PC-3 (cell line): ENCODE results near the gene CEP78. TPM values are rescaled to one million over a fixed set of nuclear protein-coding genes. Genes with fewer than 3 reads are reported as not detected.
"Not testable (repeated sequence)": the region's sequence is repeated elsewhere in the genome, so short reads cannot be mapped to it uniquely, and the experiment has no call there.

ENCODE experiments used
- ATAC-seq: fragments of 200-7000 bp; cut with Tn5 transposase; 2 replicates; pipeline ENCODE4 v1.9.1; 2020; ENCODE audit warnings: mild to moderate bottlenecking, moderate library complexity
- BruUV-seq: library from RNA; stranded (reverse); fragments of 400-500 nt; replicated peaks from 2 replicates; lab custom pipeline; 2021; lab: Mats Ljungman, UMichigan
- CTCF ChIA-PET: fragments of 300-600 bp; sonication (Branson Sonifier 250); formaldehyde crosslinking; loops from one replicate; lab custom pipeline; 2022; ENCODE audit warnings: antibody characterized with exemption; lab: Charles Lee
- POLR2A ChIA-PET: fragments of 300-600 bp; sonication (Branson Sonifier 250); formaldehyde crosslinking; loops from one replicate; lab custom pipeline; 2022; ENCODE audit warnings: antibody characterized with exemption; ENCODE audit not compliant: unreplicated experiment; lab: Charles Lee
- DNase-seq: peaks from one replicate; pipeline ENCODE4 v3.0.0-alpha.2; 2015
- H2AFZ ChIP-seq: fragments of 300-600 bp; sonication (generic); 2 replicates; pipeline ENCODE4 v1.6.0; 2016; ENCODE audit warnings: antibody characterized with exemption, low read length
- H3F3A ChIP-seq: fragments of 300-600 bp; sonication (generic); one replicate; pipeline ENCODE4 v1.6.0; 2017; ENCODE audit warnings: antibody characterized with exemption, low read length, control low read depth, mild to moderate bottlenecking; ENCODE audit not compliant: unreplicated experiment
- H3K27ac ChIP-seq: fragments of 300-600 bp; sonication (generic); 2 replicates; pipeline ENCODE4 v1.5.1; 2016; ENCODE audit warnings: mild to moderate bottlenecking, low read length
- H3K27me3 ChIP-seq: fragments of 300-600 bp; sonication (generic); 2 replicates; pipeline ENCODE4 v1.6.1; 2016; ENCODE audit warnings: low read length, mixed read lengths
- H3K36me3 ChIP-seq: fragments of 300-600 bp; sonication (generic); 2 replicates; pipeline ENCODE4 v1.6.1; 2016; ENCODE audit warnings: low read depth, mixed run types, low read length, mixed read lengths
- H3K4me1 ChIP-seq: fragments of 300-600 bp; sonication (generic); 2 replicates; pipeline ENCODE4 v1.5.1; 2016; ENCODE audit warnings: low read length; ENCODE audit not compliant: insufficient read depth
- H3K4me2 ChIP-seq: fragments of 300-600 bp; sonication (generic); 2 replicates; pipeline ENCODE4 v1.6.0; 2016; ENCODE audit warnings: low read length
- H3K4me3 ChIP-seq: fragments of 300-600 bp; sonication (generic); 2 replicates; pipeline ENCODE4 v1.5.1; 2016; ENCODE audit warnings: mild to moderate bottlenecking, low read length, mixed read lengths
- H3K79me2 ChIP-seq: fragments of 300-600 bp; sonication (generic); 2 replicates; pipeline ENCODE4 v1.6.1; 2017; ENCODE audit warnings: low read length, mixed read lengths
- H3K9ac ChIP-seq: fragments of 300-600 bp; sonication (generic); 2 replicates; pipeline ENCODE4 v1.6.0; 2016; ENCODE audit warnings: mild to moderate bottlenecking, low read length
- H3K9me2 ChIP-seq: fragments of 300-600 bp; sonication (generic); replicated peaks from 2 replicates; pipeline ENCODE4 v1.6.1; 2016; ENCODE audit warnings: mixed run types, low read length, mixed read lengths
- H3K9me3 ChIP-seq: fragments of 300-600 bp; sonication (generic); 2 replicates; pipeline ENCODE4 v1.6.1; 2016; ENCODE audit warnings: low read length, mixed read lengths
- H4K20me1 ChIP-seq: fragments of 300-600 bp; sonication (generic); 2 replicates; pipeline ENCODE4 v1.6.1; 2016; ENCODE audit warnings: low read length, mixed read lengths
- EZH2 ChIP-seq: fragments of 300-600 bp; sonication (generic); IDR thresholded peaks from one replicate; pipeline ENCODE4 v1.6.1; 2017; ENCODE audit warnings: antibody characterized with exemption, mild to moderate bottlenecking, low read length; ENCODE audit not compliant: unreplicated experiment
- EZH2phosphoT487 ChIP-seq: fragments of 300-600 bp; sonication (generic); IDR thresholded peaks from 2 replicates; pipeline ENCODE4 v1.6.1; 2018; ENCODE audit warnings: mild to moderate bottlenecking, antibody characterized with exemption, low read length, borderline replicate concordance
- intact Hi-C: fragments of 100-400 bp; cut with micrococcal nuclease; formaldehyde crosslinking; loops from 2 replicates; pipeline ENCODE4 v1.9.0; 2023
- total RNA-seq: library from RNA; depleted of rRNA; stranded (reverse); fragments of >200 nt; gene quantifications from 2 replicates; pipeline ENCODE4 v1.2.3, GENCODE V29; 2014
- TF ChIP-seq, protein P1 (sequence below): fragments of 300-600 bp; sonication (generic); conservative IDR thresholded peaks from 2 replicates; pipeline ENCODE4 v1.5.1; 2017; ENCODE audit warnings: antibody characterized with exemption, low read depth, mild to moderate bottlenecking, low read length

Gene CEP78
- total RNA-seq, 1 experiment from 2014 or later: 52.5 TPM

DNA sequence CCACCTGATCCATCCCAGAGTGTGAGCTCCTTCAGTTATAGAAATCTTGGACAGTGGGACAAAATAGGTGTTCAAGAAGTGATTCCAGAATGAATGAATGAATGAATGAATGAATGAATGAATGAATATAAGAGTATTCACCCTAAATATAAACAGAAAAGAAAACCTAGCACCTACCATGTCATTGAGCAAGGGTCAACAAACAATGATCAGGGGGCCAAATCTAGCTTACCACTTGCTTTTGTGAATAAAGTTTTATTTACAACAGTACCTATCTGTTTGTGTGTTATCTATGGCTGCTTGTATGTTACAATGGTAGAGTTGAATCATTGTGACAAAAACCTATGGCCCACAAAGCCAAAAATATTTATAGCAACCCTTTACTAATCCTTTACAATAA is 43.9 kb upstream of the CEP78 start:
- intact Hi-C loops: no loop called here
- ATAC-seq (no peak), DNase-seq (no peak)
- Histone ChIP-seq H2AFZ (no peak overlapping the region), H3F3A (no peaks in the 10 kb centered on the region), H3K4me2 (no peak overlapping the region), H3K36me3 (no peaks in the 10 kb centered on the region), H3K4me3 (no peak overlapping the region), H3K27ac (no peak overlapping the region), H4K20me1 (no peaks in the 10 kb centered on the region), H3K9me3 (no peaks in the 10 kb centered on the region), H3K27me3 (no peaks in the 10 kb centered on the region), H3K4me1 (no peaks in the 10 kb centered on the region), H3K9ac (no peak overlapping the region), H3K79me2 (no peaks in the 10 kb centered on the region), H3K9me2 (no peaks in the 10 kb centered on the region)
- ChIA-PET CTCF (no interaction called here), POLR2A (no interaction called here)
- no TSS peak for BruUV-seq
- no peak for TF ChIP-seq EZH2phosphoT487
- TF ChIP-seq, protein P1, sequence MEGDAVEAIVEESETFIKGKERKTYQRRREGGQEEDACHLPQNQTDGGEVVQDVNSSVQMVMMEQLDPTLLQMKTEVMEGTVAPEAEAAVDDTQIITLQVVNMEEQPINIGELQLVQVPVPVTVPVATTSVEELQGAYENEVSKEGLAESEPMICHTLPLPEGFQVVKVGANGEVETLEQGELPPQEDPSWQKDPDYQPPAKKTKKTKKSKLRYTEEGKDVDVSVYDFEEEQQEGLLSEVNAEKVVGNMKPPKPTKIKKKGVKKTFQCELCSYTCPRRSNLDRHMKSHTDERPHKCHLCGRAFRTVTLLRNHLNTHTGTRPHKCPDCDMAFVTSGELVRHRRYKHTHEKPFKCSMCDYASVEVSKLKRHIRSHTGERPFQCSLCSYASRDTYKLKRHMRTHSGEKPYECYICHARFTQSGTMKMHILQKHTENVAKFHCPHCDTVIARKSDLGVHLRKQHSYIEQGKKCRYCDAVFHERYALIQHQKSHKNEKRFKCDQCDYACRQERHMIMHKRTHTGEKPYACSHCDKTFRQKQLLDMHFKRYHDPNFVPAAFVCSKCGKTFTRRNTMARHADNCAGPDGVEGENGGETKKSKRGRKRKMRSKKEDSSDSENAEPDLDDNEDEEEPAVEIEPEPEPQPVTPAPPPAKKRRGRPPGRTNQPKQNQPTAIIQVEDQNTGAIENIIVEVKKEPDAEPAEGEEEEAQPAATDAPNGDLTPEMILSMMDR: no peak
- no peak for TF ChIP-seq EZH2

DNA sequence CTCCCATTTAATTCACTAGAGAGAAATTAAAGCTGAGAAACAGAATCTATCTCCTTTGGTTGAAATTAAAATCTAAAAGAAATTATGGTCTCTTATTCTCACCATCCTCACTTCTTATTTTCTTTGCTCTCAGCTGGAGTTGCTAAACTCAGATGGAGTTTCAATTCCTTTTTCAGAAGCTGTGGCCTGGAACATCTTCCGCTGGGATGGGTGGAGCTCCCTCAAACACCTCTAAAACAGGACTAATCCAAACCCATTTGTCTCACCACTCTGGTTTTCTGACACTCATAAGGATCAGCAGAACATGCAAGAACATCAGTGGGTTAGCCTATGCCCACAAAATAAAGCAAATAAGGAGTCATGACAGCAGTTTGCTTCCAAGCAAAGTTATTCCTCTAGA is 39.6 kb upstream of the CEP78 start:
- H3K4me1 ChIP-seq: no peaks in the 10 kb centered on the region
- no peaks in the 10 kb centered on the region for H3K9me3 ChIP-seq
- H3K9ac ChIP-seq: no peak overlapping the region
- no peak overlapping the region for H2AFZ ChIP-seq
- no peaks in the 10 kb centered on the region for H3K79me2 ChIP-seq
- DNase-seq: no peak
- no peaks in the 10 kb centered on the region for H3F3A ChIP-seq
- ChIA-PET POLR2A (no interaction called here), CTCF (no interaction called here)
- no peaks in the 10 kb centered on the region for H3K36me3 ChIP-seq
- ATAC-seq: no peak
- no peak overlapping the region for H3K27ac ChIP-seq
- no peak overlapping the region for H3K4me3 ChIP-seq
- H3K27me3 ChIP-seq: no peaks in the 10 kb centered on the region
- H3K9me2 ChIP-seq: no peaks in the 10 kb centered on the region
- H4K20me1 ChIP-seq: no peaks in the 10 kb centered on the region
- intact Hi-C loops: no loop called here
- BruUV-seq: no TSS peak
- H3K4me2 ChIP-seq: no peak overlapping the region
- TF ChIP-seq, protein P1: no peak
- TF ChIP-seq EZH2 (no peak), EZH2phosphoT487 (no peak)

DNA sequence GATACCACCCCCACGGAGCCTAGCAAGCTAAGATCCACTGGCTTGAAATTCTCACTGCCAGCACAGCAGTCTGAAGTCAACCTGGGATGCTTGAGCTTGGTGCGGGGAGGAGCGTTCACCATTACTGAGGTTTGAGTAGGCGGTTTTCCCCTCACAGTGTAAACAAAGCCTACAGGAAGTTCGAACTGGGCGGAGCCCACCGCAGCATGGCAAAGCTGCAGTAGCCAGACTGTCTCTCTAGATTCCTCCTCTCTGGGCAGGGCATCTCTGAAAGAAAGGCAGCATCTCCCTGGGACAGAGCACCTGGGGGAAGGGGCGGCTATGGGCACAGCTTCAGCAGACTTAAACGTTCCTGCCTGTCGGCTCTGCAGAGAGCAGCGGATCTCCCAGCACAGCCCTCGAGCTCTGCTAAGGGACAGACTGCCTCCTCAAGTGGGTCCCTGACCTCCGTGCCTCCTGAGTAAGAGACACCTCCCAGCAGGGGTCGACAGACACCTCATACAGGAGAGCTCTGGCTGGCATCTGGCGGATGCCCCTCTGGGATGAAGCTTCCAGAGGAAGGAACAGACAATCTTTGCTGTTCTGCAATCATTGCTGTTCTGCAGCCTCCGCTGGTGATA is 34.6 kb upstream of the CEP78 start:
- H3K9ac ChIP-seq, H2AFZ ChIP-seq, H3K4me3 ChIP-seq, H3K27ac ChIP-seq, ATAC-seq, H3K36me3 ChIP-seq, H3K4me1 ChIP-seq, POLR2A ChIA-PET, H3K9me3 ChIP-seq, BruUV-seq, H3K79me2 ChIP-seq, H3K9me2 ChIP-seq, H3F3A ChIP-seq, H3K4me2 ChIP-seq, H3K27me3 ChIP-seq, intact Hi-C loops, H4K20me1 ChIP-seq: not testable (repeated sequence)
- CTCF ChIA-PET: interaction anchor here (0.6 kb wide), 1 partner anchor 1632 kb away, joined by 4 read pairs; no protein-coding TSS in a partner anchor
- peak; percentile 50 for DNase-seq
